Spleen (tissue), 11 donors: ENCODE results near the gene PRKCSH. TPM values are rescaled to one million over a fixed set of nuclear protein-coding genes. Genes with fewer than 3 reads are reported as not detected.
A peak's percentile ranks its signal among the peaks of the same experiment; 100 is the strongest.

Experiments used
- DNase-seq: peaks from one replicate; pipeline ENCODE4 v3.0.0-alpha.2; 2020
- H3K27ac ChIP-seq, 8 donors: fragments of 200-600 bp; sonication (generic) in 7 of 8; 1 replicate in 4 of 8; 2 replicates in 4 of 8; pipeline versions ENCODE4 v1.5.0 to v1.8.0; 2016 to 2021; ENCODE audit warnings: inconsistent platforms in 4 of 8, mild to moderate bottlenecking in 4 of 8, moderate library complexity in 1 of 8
- H3K27me3 ChIP-seq, 7 donors: fragments of 200-600 bp; sonication (generic) in 6 of 7; replicated peaks in 1 of 7; 1 replicate in 4 of 7; 2 replicates in 3 of 7; pipeline versions ENCODE4 v1.5.0 to v1.8.0; 2016 to 2021; ENCODE audit warnings: inconsistent platforms in 3 of 7, mild to moderate bottlenecking in 1 of 7
- H3K36me3 ChIP-seq, 6 donors: fragments of 200-600 bp; sonication (generic) in 5 of 6; 1 replicate in 4 of 6; 2 replicates in 2 of 6; pipeline versions ENCODE4 v1.5.0 to v1.8.0; 2016 to 2021; ENCODE audit warnings: inconsistent platforms in 2 of 6
- H3K4me1 ChIP-seq, 6 donors: fragments of 200-600 bp; sonication (generic) in 5 of 6; 1 replicate in 3 of 6; 2 replicates in 3 of 6; pipeline versions ENCODE4 v1.5.0 to v1.8.0; 2016 to 2021; ENCODE audit warnings: inconsistent platforms in 3 of 6
- H3K4me3 ChIP-seq, 8 donors: fragments of 200-600 bp; sonication (generic) in 7 of 8; 1 replicate in 4 of 8; 2 replicates in 4 of 8; pipeline versions ENCODE4 v1.5.0 to v1.8.0; 2016 to 2021; ENCODE audit warnings: inconsistent platforms in 4 of 8, mild to moderate bottlenecking in 4 of 8, moderate library complexity in 2 of 8
- H3K9me3 ChIP-seq, 8 donors: fragments of 200-600 bp; sonication (generic) in 7 of 8; 1 replicate in 4 of 8; 2 replicates in 4 of 8; pipeline versions ENCODE4 v1.5.0 to v1.8.0; 2016 to 2021; ENCODE audit warnings: inconsistent platforms in 4 of 8
- POLR2A ChIP-seq, 3 donors: fragments of 450-650 bp; IDR thresholded peaks; one replicate each; pipeline ENCODE4 v1.5.1; 2017; ENCODE audit warnings: antibody characterized with exemption in 3 of 3, mild to moderate bottlenecking in 1 of 3
- POLR2AphosphoS5 ChIP-seq, 3 donors: sonication (generic); formaldehyde crosslinking; IDR thresholded peaks; one replicate each; pipeline ENCODE4 v1.5.1; 2017; ENCODE audit warnings: antibody characterized with exemption in 3 of 3
- WGBS, 5 donors: extraction: QIAGEN DNeasy Blood & Tissue Kit in 3 of 5; methylation state at CpG; one replicate each; pipeline versions ENCODE4 v1.1.5 to v1.1.7; 2013 to 2018; 5-methylcytosine and 5-hydroxymethylcytosine counted together
- intact Hi-C: fragments of 100-400 bp; cut with DNase I; formaldehyde crosslinking; loops from one replicate; pipeline ENCODE4 v1.15.0; 2023; ENCODE audit warnings: low total_unique reads
- polyA plus RNA-seq, 3 donors: library from polyadenylated mRNA; stranded (reverse); fragments of 200-250 nt; gene quantifications; one replicate each; pipeline ENCODE4 v1.2.1, GENCODE V29; 2013
- total RNA-seq, 7 donors: library from RNA; depleted of rRNA in 3 of 7; stranded (reverse); fragments of >200 nt in 3 of 7; fragmentation: NEBNext Ultra II Directional in 4 of 7; extraction: Animal tissue kit (Norgen Biotek cat#: 25700) in 4 of 7; gene quantifications; one replicate each; pipeline versions ENCODE4 v1.1.0 to v1.2.1, GENCODE V29; 2016 to 2021
- TF ChIP-seq, protein P1 (sequence below), 11 experiments: fragments of 200-600 bp in 7 of 11; fragments of 450-650 bp in 4 of 11; sonication (generic) in 4 of 11; IDR thresholded peaks in 8 of 11; conservative IDR thresholded peaks in 3 of 11; 1 replicate in 7 of 11; 2 replicates in 4 of 11; pipeline versions ENCODE4 v1.4.0 to v1.8.0; 2016 to 2021; ENCODE audit warnings: antibody characterized with exemption in 11 of 11, inconsistent platforms in 4 of 11, mild to moderate bottlenecking in 1 of 11
- donor health status: healthy with polysubstance abuse.
- donor health status: DM: no; HTN: no; CAD: no; lungs with moderate emphysema.
- donor health status: DM: no; HTN: no; CAD: no.
- donor health status: Bipolar disorder and iron deficiency.
- donor health status: healthy.
- donor health status: DM: no; HTN: no; CAD: no.
- donor health status: DM: yes; HTN: yes; CAD: no.

PRKCSH gene
- total and polyA plus RNA-seq, 10 donors = 80.3 to 258 (median 145) TPM

GRCh38 chr19:11446652-11447301 lies 11.3 kb downstream of the PRKCSH start:
- TF ChIP-seq POLR2A (IDR thresholded peaks at IDR 0.05) (no peak), POLR2AphosphoS5 (IDR thresholded peaks at IDR 0.05) (peak; percentile 43 to 65 (median 56))
- TF ChIP-seq, protein P1, sequence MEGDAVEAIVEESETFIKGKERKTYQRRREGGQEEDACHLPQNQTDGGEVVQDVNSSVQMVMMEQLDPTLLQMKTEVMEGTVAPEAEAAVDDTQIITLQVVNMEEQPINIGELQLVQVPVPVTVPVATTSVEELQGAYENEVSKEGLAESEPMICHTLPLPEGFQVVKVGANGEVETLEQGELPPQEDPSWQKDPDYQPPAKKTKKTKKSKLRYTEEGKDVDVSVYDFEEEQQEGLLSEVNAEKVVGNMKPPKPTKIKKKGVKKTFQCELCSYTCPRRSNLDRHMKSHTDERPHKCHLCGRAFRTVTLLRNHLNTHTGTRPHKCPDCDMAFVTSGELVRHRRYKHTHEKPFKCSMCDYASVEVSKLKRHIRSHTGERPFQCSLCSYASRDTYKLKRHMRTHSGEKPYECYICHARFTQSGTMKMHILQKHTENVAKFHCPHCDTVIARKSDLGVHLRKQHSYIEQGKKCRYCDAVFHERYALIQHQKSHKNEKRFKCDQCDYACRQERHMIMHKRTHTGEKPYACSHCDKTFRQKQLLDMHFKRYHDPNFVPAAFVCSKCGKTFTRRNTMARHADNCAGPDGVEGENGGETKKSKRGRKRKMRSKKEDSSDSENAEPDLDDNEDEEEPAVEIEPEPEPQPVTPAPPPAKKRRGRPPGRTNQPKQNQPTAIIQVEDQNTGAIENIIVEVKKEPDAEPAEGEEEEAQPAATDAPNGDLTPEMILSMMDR (IDR thresholded peaks at IDR 0.05 in 8 of 11, conservative IDR thresholded peaks at IDR 0.05 in 3 of 11) = peak; percentile 66 to 93 (median 88)
- peaks cover 4 to 94% (median 90%) of the 10 kb centered on the region in 6 donors for H3K36me3 ChIP-seq
- WGBS, 5 donors = 70 to 85% (median 72%) methylated on average over 19 to 23 of the region's 23 CpGs
- H3K4me3 ChIP-seq = no peak overlapping the region
- peaks cover 0 to 18% (median 0%) of the 10 kb centered on the region in 6 donors for H3K4me1 ChIP-seq
- H3K27me3 ChIP-seq = peaks cover 0 to 3% (median 0%) of the 10 kb centered on the region in 7 donors
- no peaks in the 10 kb centered on the region for H3K9me3 ChIP-seq
- H3K27ac ChIP-seq = peak overlapping the region in 1 of 8 donors; percentile 7
- DNase-seq = peak; percentile 90
- intact Hi-C loops = no loop called here

GRCh38 chr19:11447347-11448262 lies 12.2 kb downstream of the PRKCSH start:
- H3K9me3 ChIP-seq = no peaks in the 10 kb centered on the region
- TF ChIP-seq POLR2A (IDR thresholded peaks at IDR 0.05) = no peak
- TF ChIP-seq POLR2AphosphoS5 (IDR thresholded peaks at IDR 0.05) = peak in 1 of 3 donors; percentile 52
- TF ChIP-seq, protein P1 (IDR thresholded peaks at IDR 0.05 in 8 of 11, conservative IDR thresholded peaks at IDR 0.05 in 3 of 11) = peak in 1 of 11 experiments; percentile 12
- H3K36me3 ChIP-seq = peaks cover 4 to 86% (median 82%) of the 10 kb centered on the region in 6 donors
- H3K27ac ChIP-seq = peak overlapping the region in 1 of 8 donors; percentile 7
- intact Hi-C loops = no loop called here
- WGBS, 5 donors = 88 to 97% (median 89%) methylated on average over 29 to 35 of the region's 35 CpGs
- no peak for DNase-seq
- peaks cover 0 to 18% (median 0%) of the 10 kb centered on the region in 6 donors for H3K4me1 ChIP-seq
- H3K4me3 ChIP-seq = no peak overlapping the region
- H3K27me3 ChIP-seq = peaks cover 0 to 3% (median 0%) of the 10 kb centered on the region in 7 donors

- Histone ChIP-seq H3K27ac (no peak overlapping the region), H3K4me3 (no peak overlapping the region), H3K4me1 (peaks cover 0 to 18% (median 0%) of the 10 kb centered on the region in 6 donors), H3K27me3 (peaks cover 0 to 10% (median 0%) of the 10 kb centered on the region in 7 donors), H3K36me3 (peaks cover 4 to 78% (median 74%) of the 10 kb centered on the region in 6 donors), H3K9me3 (no peaks in the 10 kb centered on the region)
- 87 to 92% (median 88%) methylated on average over 12 to 13 of the region's 13 CpGs for WGBS, 5 donors
- intact Hi-C loops = no loop called here
- no peak for DNase-seq
- TF ChIP-seq POLR2A (IDR thresholded peaks at IDR 0.05) = no peak
- TF ChIP-seq POLR2AphosphoS5 (IDR thresholded peaks at IDR 0.05) = no peak
- TF ChIP-seq, protein P1 (IDR thresholded peaks at IDR 0.05 in 8 of 11, conservative IDR thresholded peaks at IDR 0.05 in 3 of 11) = no peak
These were observed 13.0 kb downstream of the PRKCSH start for GRCh38 chr19:11448410-11448809.
